ENCODE measurements around the gene TAS1R3. TPM values are rescaled to one million over a fixed set of nuclear protein-coding genes. Genes with fewer than 3 reads are reported as not detected.

TAS1R3 gene
- total and polyA plus RNA-seq, 10 of the 15 experiments (the other 5 are each of a cell fraction or from before 2014, with no cell fraction given), result 0.04 to 0.51 (median 0.08) TPM; not detected in 3

GRCh38 chr1:1292442-1292779 lies 38.7 kb upstream of the TAS1R3 start:
- FAIRE-seq, result no peak
- CTCF ChIA-PET, result interaction anchor here (0.6 to 2.7 kb wide), 15 partner anchors 11 to 309 kb away, joined by 3 to 57 read pairs (median 3); no protein-coding TSS in a partner anchor
- in situ Hi-C loops (cut with MboI), result no loop called here
- Histone ChIP-seq H2AFZ (ENCODE audit: control insufficient read depth, low read depth, low read length) (no peak overlapping the region), H3K4me2 (ENCODE audit: control insufficient read depth, insufficient read depth) (no peak overlapping the region), H3K9me3 (replicated peaks; ENCODE audit: control insufficient read depth, insufficient read depth, low read length) (no peaks in the 10 kb centered on the region), H3K27me3 (replicated peaks in 1 of 2; ENCODE audit: control insufficient read depth in 2 of 2, insufficient read depth in 2 of 2, low read length in 1 of 2) (no peaks in the 10 kb centered on the region), H3K9ac (ENCODE audit: control insufficient read depth, insufficient read depth, low read length) (no peak overlapping the region), H3K4me1 (ENCODE audit: control insufficient read depth, insufficient read depth, low read length) (no peaks in the 10 kb centered on the region), H3K36me3 (ENCODE audit: control insufficient read depth in 2 of 2, insufficient read depth in 2 of 2, low read length in 1 of 2) (no peaks in the 10 kb centered on the region), H3K79me2 (ENCODE audit: control insufficient read depth, insufficient read depth, low read length) (no peaks in the 10 kb centered on the region), H4K20me1 (ENCODE audit: control insufficient read depth, insufficient read depth) (no peaks in the 10 kb centered on the region), H3K27ac (ENCODE audit: control insufficient read depth, insufficient read depth) (no peak overlapping the region), H3K4me3 (no peak overlapping the region)
- no peak for DNase-seq (ENCODE audit: low read depth, low spot score)
- intact Hi-C loops (cut with micrococcal nuclease; ENCODE audit: unreplicated experiment), result loop anchor here (2.0 kb wide), 1 partner anchor 308 kb away; no protein-coding TSS in a partner anchor
- SMC1A ChIA-PET (ENCODE audit: uncharacterized antibody, unreplicated experiment), result interaction anchor here (1.0 to 2.8 kb wide), 5 partner anchors 9 to 170 kb away, joined by 3 to 23 read pairs (median 4); no protein-coding TSS in a partner anchor
- no peak for ATAC-seq
- no TSS peak for BruUV-seq (replicated peaks)
- RAD21 ChIA-PET (ENCODE audit: unreplicated experiment), result interaction anchor here (0.7 to 3.1 kb wide), 13 partner anchors 42 to 310 kb away, joined by 3 to 63 read pairs (median 4); partner anchors contain the start of genes C1orf159 and TNFRSF18
- WGBS (ENCODE audit: insufficient coverage, insufficient replicate concordance, low lambda C conversion rate, missing lambda C conversion rate), result 69% methylated on average over 9 of the region's 9 CpGs
- TF ChIP-seq ZBTB33 (IDR thresholded peaks at IDR 0.05), result no peak
- no peak for TF ChIP-seq PAX8 (IDR thresholded peaks at IDR 0.05)
- no peak for TF ChIP-seq CHD2 (IDR thresholded peaks at IDR 0.05; ENCODE audit: borderline replicate concordance, low read depth, low read length)
- TF ChIP-seq SIN3A (IDR thresholded peaks at IDR 0.05; ENCODE audit: low read depth, low read length), result no peak
- TF ChIP-seq, protein P1, sequence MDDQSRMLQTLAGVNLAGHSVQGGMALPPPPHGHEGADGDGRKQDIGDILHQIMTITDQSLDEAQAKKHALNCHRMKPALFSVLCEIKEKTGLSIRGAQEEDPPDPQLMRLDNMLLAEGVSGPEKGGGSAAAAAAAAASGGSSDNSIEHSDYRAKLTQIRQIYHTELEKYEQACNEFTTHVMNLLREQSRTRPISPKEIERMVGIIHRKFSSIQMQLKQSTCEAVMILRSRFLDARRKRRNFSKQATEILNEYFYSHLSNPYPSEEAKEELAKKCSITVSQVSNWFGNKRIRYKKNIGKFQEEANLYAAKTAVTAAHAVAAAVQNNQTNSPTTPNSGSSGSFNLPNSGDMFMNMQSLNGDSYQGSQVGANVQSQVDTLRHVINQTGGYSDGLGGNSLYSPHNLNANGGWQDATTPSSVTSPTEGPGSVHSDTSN (IDR thresholded peaks at IDR 0.05; ENCODE audit: insufficient replicate concordance, low read depth, low read length), result no peak
- no peak for TF ChIP-seq IKZF2 (IDR thresholded peaks at IDR 0.05)
- TF ChIP-seq NFYA (IDR thresholded peaks at IDR 0.05; ENCODE audit: borderline replicate concordance, low read depth, low read length), result no peak
- TF ChIP-seq PRDM15 (CRISPR knock-in tag; IDR thresholded peaks at IDR 0.05), result no peak
- TF ChIP-seq FOXK2 (IDR thresholded peaks at IDR 0.05), result no peak
- TF ChIP-seq, protein P2, sequence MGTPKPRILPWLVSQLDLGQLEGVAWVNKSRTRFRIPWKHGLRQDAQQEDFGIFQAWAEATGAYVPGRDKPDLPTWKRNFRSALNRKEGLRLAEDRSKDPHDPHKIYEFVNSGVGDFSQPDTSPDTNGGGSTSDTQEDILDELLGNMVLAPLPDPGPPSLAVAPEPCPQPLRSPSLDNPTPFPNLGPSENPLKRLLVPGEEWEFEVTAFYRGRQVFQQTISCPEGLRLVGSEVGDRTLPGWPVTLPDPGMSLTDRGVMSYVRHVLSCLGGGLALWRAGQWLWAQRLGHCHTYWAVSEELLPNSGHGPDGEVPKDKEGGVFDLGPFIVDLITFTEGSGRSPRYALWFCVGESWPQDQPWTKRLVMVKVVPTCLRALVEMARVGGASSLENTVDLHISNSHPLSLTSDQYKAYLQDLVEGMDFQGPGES (IDR thresholded peaks at IDR 0.05), result no peak
- TF ChIP-seq DPF2 (IDR thresholded peaks at IDR 0.05), result no peak
- TF ChIP-seq CBFB (IDR thresholded peaks at IDR 0.05; ENCODE audit: low read depth), result no peak
- no peak for TF ChIP-seq EP300 (IDR thresholded peaks at IDR 0.05; ENCODE audit: borderline replicate concordance in 1 of 2, control insufficient read depth in 1 of 2, low read depth in 2 of 2, low read length in 2 of 2)
- no peak for TF ChIP-seq NBN (IDR thresholded peaks at IDR 0.05)
- POLR2A ChIA-PET, result interaction anchor here (1.0 to 1.2 kb wide), 2 partner anchors 42 to 170 kb away, joined by 4 read pairs; no protein-coding TSS in a partner anchor

Data from GM12878 (cell line).